HepG2 (cell line): ENCODE measurements around the gene PNPLA1. TPM values are rescaled to one million over a fixed set of nuclear protein-coding genes. Genes with fewer than 3 reads are reported as not detected.

Source experiments
- ATAC-seq: fragments of 200-7000 bp; cut with Tn5 transposase; 3 replicates; pipeline ENCODE4 v1.9.1; 2020; ENCODE audit warnings: mild to moderate bottlenecking, moderate library complexity
- BruUV-seq: library from RNA; stranded (reverse); fragments of 400-500 nt; replicated peaks from 2 replicates; lab custom pipeline; 2021; lab: Mats Ljungman, UMichigan
- CTCF ChIA-PET: fragments of 300-600 bp; formaldehyde crosslinking; extraction: SDS; loops from one replicate; lab custom pipeline; 2021; ENCODE audit warnings: low total read pairs, inconsistent platforms, low intra/inter-chr PET ratio; lab: Yijun Ruan, JAX
- POLR2A ChIA-PET: fragments of 350-600 bp; sonication (Branson Sonifier 250); formaldehyde crosslinking; loops from one replicate; lab custom pipeline; 2020; ENCODE audit warnings: antibody characterized with exemption, inconsistent platforms; lab: Yijun Ruan, JAX
- DNase-seq: peaks from one replicate; pipeline ENCODE4 v3.0.0-alpha.2; 2015; ENCODE audit warnings: low spot score
- FAIRE-seq: peaks from 3 replicates; lab custom pipeline; 2011; peaks lifted over from hg19 to GRCh38; lab: Jason Lieb, UNC
- H2AFZ ChIP-seq: one replicate; pipeline ENCODE4 v1.6.1; 2011; ENCODE audit warnings: low read length, inconsistent platforms
- H3K27ac ChIP-seq: fragments of 300-600 bp; 3 replicates; pipeline ENCODE4 v1.8.0; 2011; ENCODE audit warnings: mixed run types, mild to moderate bottlenecking, mixed read lengths, low read length, inconsistent platforms; ENCODE audit not compliant: insufficient read depth; ENCODE audit errors: extremely low read length
- H3K27me3 ChIP-seq, 2 experiments: fragments of 200-600 bp in 1 of 2; 2 replicates in 1 of 2; 3 replicates in 1 of 2; pipeline versions ENCODE4 v1.6.0 to v1.8.0; 2011; ENCODE audit warnings: low read length in 2 of 2, mild to moderate bottlenecking in 2 of 2, moderate library complexity in 2 of 2, inconsistent platforms in 1 of 2; ENCODE audit not compliant: insufficient read depth in 2 of 2, control insufficient read depth in 1 of 2
- H3K36me3 ChIP-seq, 2 experiments: fragments of 200-600 bp in 1 of 2; replicated peaks in 1 of 2; 2 replicates in 1 of 2; 3 replicates in 1 of 2; pipeline versions ENCODE4 v1.5.1 to v1.8.0; 2011; ENCODE audit warnings: low read length in 2 of 2, inconsistent platforms in 1 of 2; ENCODE audit not compliant: insufficient read depth in 2 of 2, control insufficient read depth in 1 of 2
- H3K4me1 ChIP-seq: 2 replicates; pipeline ENCODE4 v1.5.1; 2012; ENCODE audit warnings: low read length, inconsistent platforms; ENCODE audit not compliant: insufficient read depth
- H3K4me2 ChIP-seq: 2 replicates; pipeline ENCODE4 v1.6.0; 2011; ENCODE audit warnings: low read depth, low read length, inconsistent platforms
- H3K4me3 ChIP-seq, 3 experiments: fragments of 200-600 bp in 1 of 3; sonication (generic), shearing (Covaris generic) in 1 of 3; replicated peaks in 1 of 3; 2 replicates each; pipeline ENCODE4 v1.5.1; 2011 to 2016; ENCODE audit warnings: low read length in 3 of 3, inconsistent platforms in 2 of 3, low read depth in 2 of 3, mild to moderate bottlenecking in 2 of 3, control low read depth in 1 of 3, mixed read lengths in 1 of 3; ENCODE audit not compliant: insufficient read depth in 1 of 3
- H3K79me2 ChIP-seq: one replicate; pipeline ENCODE4 v1.6.1; 2011; ENCODE audit warnings: low read length, inconsistent platforms; ENCODE audit not compliant: insufficient read depth
- H3K9ac ChIP-seq: 2 replicates; pipeline ENCODE4 v1.6.0; 2011; ENCODE audit warnings: mild to moderate bottlenecking, low read depth, low read length, inconsistent platforms; ENCODE audit not compliant: insufficient read depth
- H3K9me3 ChIP-seq: 2 replicates; pipeline ENCODE4 v1.5.1; 2012; ENCODE audit warnings: mild to moderate bottlenecking, low read length
- H4K20me1 ChIP-seq: 2 replicates; pipeline ENCODE4 v1.6.0; 2011; ENCODE audit warnings: inconsistent platforms, mild to moderate bottlenecking, low read length, moderate library complexity; ENCODE audit not compliant: insufficient read depth
- CHD2 ChIP-seq: IDR thresholded peaks from 2 replicates; pipeline ENCODE4 v1.6.1; 2011; ENCODE audit warnings: low read depth, low read length, improper control_type of control experiment
- MEIS2 ChIP-seq: sonication (generic); formaldehyde crosslinking; IDR thresholded peaks from 2 replicates; pipeline ENCODE4 v1.9.0; 2021; ENCODE audit warnings: mild to moderate bottlenecking, missing genetic modification reagents
- MXD4 ChIP-seq: IDR thresholded peaks from 2 replicates; pipeline ENCODE4 v1.6.1; 2016; ENCODE audit warnings: mild to moderate bottlenecking, missing biosample characterization, missing genetic modification reagents
- ZNF441 ChIP-seq: sonication (generic); formaldehyde crosslinking; IDR thresholded peaks from 2 replicates; pipeline ENCODE4 v1.7.0; 2021; ENCODE audit warnings: missing genetic modification reagents, borderline replicate concordance
- ZNF776 ChIP-seq: sonication (generic); formaldehyde crosslinking; IDR thresholded peaks from 2 replicates; pipeline ENCODE4 v1.4.0; 2020; ENCODE audit warnings: mild to moderate bottlenecking, missing genetic modification reagents
- WGBS: methylation state at CpG from one replicate; pipeline ENCODE4 v1.1.6; 2017; ENCODE audit warnings: low lambda C conversion rate; 5-methylcytosine and 5-hydroxymethylcytosine counted together
- in situ Hi-C: cut with HindIII; loops from 2 replicates; pipeline ENCODE4 v1.10.0; 2017; ENCODE audit warnings: low pct_unique_long_range_greater_than_20kb; ENCODE audit not compliant: extremely low pct_ligation_motif_present
- intact Hi-C: fragments of 100-400 bp; cut with micrococcal nuclease; formaldehyde crosslinking; loops from one replicate; pipeline ENCODE4 v1.10.0; 2022; ENCODE audit not compliant: unreplicated experiment
- polyA plus RNA-seq, 8 experiments: library from polyadenylated mRNA; depleted of rRNA in 3 of 8; stranded (reverse) in 7 of 8; unstranded in 1 of 8; fragments of >200 nt; fragmentation: Illumina TruSeq in 4 of 8; extraction: Trizol in 4 of 8; gene quantifications; 2 replicates each; pipeline versions ENCODE4 v1.2.1 to v1.2.3, GENCODE V29; 2011 to 2016; ENCODE audit warnings: low read depth in 4 of 8, missing spikeins in 1 of 8, mixed read lengths in 1 of 8; ENCODE audit not compliant: insufficient read depth in 1 of 8
- total RNA-seq, 5 experiments: library from RNA; depleted of rRNA; stranded (reverse); fragments of >200 nt; fragmentation: Illumina TruSeq; extraction: Trizol; gene quantifications; 2 replicates each; pipeline ENCODE4 v1.2.3, GENCODE V29; 2016; ENCODE audit warnings: low read depth in 1 of 5
- TF ChIP-seq, protein P1 (sequence below): sonication (generic); formaldehyde crosslinking; IDR thresholded peaks from 2 replicates; pipeline ENCODE4 v1.5.1; 2020; ENCODE audit warnings: mild to moderate bottlenecking, missing genetic modification reagents, borderline replicate concordance
- TF ChIP-seq, protein P2 (sequence below): sonication (generic); formaldehyde crosslinking; conservative IDR thresholded peaks from 2 replicates; pipeline ENCODE4 v1.8.1; 2023; ENCODE audit warnings: missing genetic modification reagents

The PNPLA1 gene
- total and polyA plus RNA-seq, 2 of the 13 experiments (the other 11 are each of a cell fraction or from before 2014, with no cell fraction given) = not detected

DNA sequence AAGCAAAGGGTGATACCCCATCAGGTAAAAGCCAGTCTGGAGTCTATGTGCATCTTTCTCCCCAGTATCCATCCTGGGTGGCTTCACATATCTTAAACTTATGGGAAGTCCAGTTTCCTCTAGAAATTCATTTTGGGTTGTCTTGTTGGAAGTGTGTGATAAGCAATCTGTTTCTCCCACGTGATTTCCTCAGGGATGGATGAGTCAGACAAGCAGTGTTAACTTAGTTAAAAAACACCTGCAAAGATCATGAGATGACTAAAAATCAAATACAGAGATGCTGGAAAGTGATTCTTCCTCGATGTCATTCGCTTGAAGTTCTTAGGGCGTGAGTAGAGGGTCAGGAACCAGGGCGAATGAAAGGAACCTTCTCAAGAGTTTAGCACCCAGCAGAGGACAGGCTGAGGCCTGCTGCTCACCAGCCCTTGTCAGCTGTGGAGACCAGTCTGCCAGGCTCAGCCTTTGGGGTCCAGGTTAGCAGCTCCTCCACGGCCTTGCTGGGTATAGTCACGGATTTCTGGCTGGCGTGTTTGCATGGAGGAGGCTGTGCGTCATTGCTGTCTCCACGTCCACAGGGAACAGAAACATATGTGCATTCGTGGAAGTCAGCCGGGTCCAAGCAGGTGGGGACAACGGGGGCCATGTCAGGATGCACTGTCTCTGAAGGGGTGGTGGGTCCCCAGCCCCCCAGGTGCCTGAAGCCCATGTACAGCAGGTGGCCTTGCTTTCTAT lies 2.8 kb upstream of the PNPLA1 start:
- no peaks in the 10 kb centered on the region for H3K79me2 ChIP-seq
- H3K9me3 ChIP-seq = 0 out of 2 replicates have a peak, but pooled peaks cover 4% of the 10 kb centered on the region
- ChIA-PET CTCF (no interaction called here), POLR2A (no interaction called here)
- H3K4me2 ChIP-seq = no peak overlapping the region
- peaks cover 3 to 46% of the 10 kb centered on the region in 2 experiments; a peak in 4 of 5 replicates for H3K27me3 ChIP-seq
- no peak overlapping the region for H2AFZ ChIP-seq
- H3K9ac ChIP-seq = no peak overlapping the region
- H4K20me1 ChIP-seq = no peaks in the 10 kb centered on the region
- no peaks in the 10 kb centered on the region for H3K36me3 ChIP-seq
- H3K4me3 ChIP-seq = no peak overlapping the region
- no peak for DNase-seq
- ATAC-seq = no peak
- no TSS peak for BruUV-seq
- H3K4me1 ChIP-seq = no peaks in the 10 kb centered on the region
- FAIRE-seq = no peak
- TF ChIP-seq CHD2 (no peak), MEIS2 (CRISPR knock-in tag) (no peak), ZNF441 (no peak), ZNF776 (CRISPR knock-in tag) (no peak), MXD4 (CRISPR knock-in tag) (no peak)
- TF ChIP-seq, protein P1, sequence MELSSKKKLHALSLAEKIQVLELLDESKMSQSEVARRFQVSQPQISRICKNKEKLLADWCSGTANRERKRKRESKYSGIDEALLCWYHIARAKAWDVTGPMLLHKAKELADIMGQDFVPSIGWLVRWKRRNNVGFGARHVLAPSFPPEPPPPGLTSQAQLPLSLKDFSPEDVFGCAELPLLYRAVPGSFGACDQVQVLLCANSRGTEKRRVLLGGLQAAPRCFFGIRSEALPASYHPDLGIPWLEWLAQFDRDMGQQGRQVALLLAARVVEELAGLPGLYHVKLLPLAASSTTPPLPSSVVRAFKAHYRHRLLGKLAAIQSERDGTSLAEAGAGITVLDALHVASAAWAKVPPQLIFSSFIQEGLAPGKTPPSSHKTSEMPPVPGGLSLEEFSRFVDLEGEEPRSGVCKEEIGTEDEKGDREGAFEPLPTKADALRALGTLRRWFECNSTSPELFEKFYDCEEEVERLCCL (CRISPR knock-in tag) = no peak
- TF ChIP-seq, protein P2, sequence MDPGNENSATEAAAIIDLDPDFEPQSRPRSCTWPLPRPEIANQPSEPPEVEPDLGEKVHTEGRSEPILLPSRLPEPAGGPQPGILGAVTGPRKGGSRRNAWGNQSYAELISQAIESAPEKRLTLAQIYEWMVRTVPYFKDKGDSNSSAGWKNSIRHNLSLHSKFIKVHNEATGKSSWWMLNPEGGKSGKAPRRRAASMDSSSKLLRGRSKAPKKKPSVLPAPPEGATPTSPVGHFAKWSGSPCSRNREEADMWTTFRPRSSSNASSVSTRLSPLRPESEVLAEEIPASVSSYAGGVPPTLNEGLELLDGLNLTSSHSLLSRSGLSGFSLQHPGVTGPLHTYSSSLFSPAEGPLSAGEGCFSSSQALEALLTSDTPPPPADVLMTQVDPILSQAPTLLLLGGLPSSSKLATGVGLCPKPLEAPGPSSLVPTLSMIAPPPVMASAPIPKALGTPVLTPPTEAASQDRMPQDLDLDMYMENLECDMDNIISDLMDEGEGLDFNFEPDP (CRISPR knock-in tag) = no peak
- 36% methylated on average over 13 of the region's 13 CpGs for WGBS
- intact Hi-C loops = no loop called here
- no peak overlapping the region for H3K27ac ChIP-seq
- in situ Hi-C loops = no loop called here
